GM06990 (cell line): ENCODE data around the gene CD99.
"Not testable (repeated sequence)": the region's sequence is repeated elsewhere in the genome, so short reads cannot be mapped to it uniquely, and the experiment has no call there.

Source experiments
- DNase-seq: peaks from one replicate; pipeline ENCODE4 v3.0.0-alpha.2; 2011; ENCODE audit not compliant: insufficient read length; ENCODE audit errors: extremely low read depth
- H3K27me3 ChIP-seq: replicated peaks from 2 replicates; pipeline ENCODE4 v1.6.0; 2011; ENCODE audit warnings: low read length; ENCODE audit not compliant: control insufficient read depth, insufficient read depth
- H3K36me3 ChIP-seq: 2 replicates; pipeline ENCODE4 v1.5.1; 2011; ENCODE audit warnings: low read length; ENCODE audit not compliant: control insufficient read depth, insufficient read depth
- H3K4me3 ChIP-seq: replicated peaks from 2 replicates; pipeline ENCODE4 v1.5.1; 2011; ENCODE audit warnings: low read depth, mild to moderate bottlenecking, control low read depth, low read length
- CTCF ChIP-seq: IDR thresholded peaks from 2 replicates; pipeline ENCODE4 v1.5.1; 2011; ENCODE audit warnings: low read length, control low read depth, mild to moderate bottlenecking, inconsistent platforms; ENCODE audit not compliant: insufficient read depth, poor library complexity, severe bottlenecking

Gene CD99

GRCh38 chrX:2761246-2761645 lies 70.2 kb downstream of the CD99 start:
- no peaks in the 10 kb centered on the region for H3K27me3 ChIP-seq
- H3K4me3 ChIP-seq: no peak overlapping the region
- H3K36me3 ChIP-seq: no peaks in the 10 kb centered on the region
- no peak for DNase-seq
- TF ChIP-seq CTCF: no peak

- H3K27me3 ChIP-seq, H3K4me3 ChIP-seq, H3K36me3 ChIP-seq, DNase-seq: not testable (repeated sequence)
These were observed 71.6 kb downstream of the CD99 start for GRCh38 chrX:2762671-2763070.

GRCh38 chrX:2764766-2765548 lies 73.9 kb downstream of the CD99 start:
- not testable (repeated sequence) for H3K36me3 ChIP-seq, H3K27me3 ChIP-seq, H3K4me3 ChIP-seq, DNase-seq

- Histone ChIP-seq H3K4me3 (no peak overlapping the region), H3K27me3 (no peaks in the 10 kb centered on the region), H3K36me3 (no peaks in the 10 kb centered on the region)
- DNase-seq: no peak
- no peak for TF ChIP-seq CTCF
These were observed 74.4 kb downstream of the CD99 start for GRCh38 chrX:2765549-2765830.

- no peak for TF ChIP-seq CTCF
- Histone ChIP-seq H3K4me3 (no peak overlapping the region), H3K36me3 (no peaks in the 10 kb centered on the region), H3K27me3 (no peaks in the 10 kb centered on the region)
- no peak for DNase-seq
These were observed 75.8 kb downstream of the CD99 start for GRCh38 chrX:2766906-2767305.

- H3K27me3 ChIP-seq: no peaks in the 10 kb centered on the region
- H3K4me3 ChIP-seq: no peak overlapping the region
- no peak for TF ChIP-seq CTCF
- DNase-seq: no peak
- no peaks in the 10 kb centered on the region for H3K36me3 ChIP-seq
These were observed 76.7 kb downstream of the CD99 start for GRCh38 chrX:2767631-2768455.

- no peak for TF ChIP-seq CTCF
- no peaks in the 10 kb centered on the region for H3K27me3 ChIP-seq
- no peak overlapping the region for H3K4me3 ChIP-seq
- no peak for DNase-seq
- no peaks in the 10 kb centered on the region for H3K36me3 ChIP-seq
These were observed 78.5 kb downstream of the CD99 start for GRCh38 chrX:2769615-2770014.

- H3K36me3 ChIP-seq, DNase-seq, H3K4me3 ChIP-seq, H3K27me3 ChIP-seq: not testable (repeated sequence)
These were observed 82.3 kb downstream of the CD99 start for GRCh38 chrX:2773166-2774055.
